ENCODE results near the gene ZDHHC17. TPM values are rescaled to one million over a fixed set of nuclear protein-coding genes. Genes with fewer than 3 reads are reported as not detected.
"Not testable (repeated sequence)": the region's sequence is repeated elsewhere in the genome, so short reads cannot be mapped to it uniquely, and the experiment has no call there.

The ZDHHC17 gene
- total and polyA plus RNA-seq, 4 donors: 3.4 to 91.2 (median 15.2) TPM

DNA sequence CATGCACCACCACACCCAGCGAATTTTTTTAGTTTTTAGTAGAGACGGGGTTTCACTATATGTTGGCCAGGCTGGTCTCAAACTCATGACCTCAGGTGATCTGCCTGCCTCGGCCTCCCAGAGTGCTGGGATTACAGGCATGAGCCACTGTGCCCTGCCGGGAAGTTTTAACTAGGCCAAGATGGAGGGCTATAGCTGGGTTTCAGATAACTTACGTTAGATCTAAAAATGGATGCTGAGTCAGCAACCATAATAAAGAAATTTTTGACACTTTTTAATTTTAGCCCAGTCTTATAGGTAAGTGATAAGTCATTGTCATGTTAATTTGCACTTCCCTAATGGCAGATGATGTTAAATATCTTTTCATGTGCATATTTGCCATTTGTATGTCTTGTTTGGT is 14.4 kb downstream of the ZDHHC17 start:
- no peaks in the 10 kb centered on the region for H3K4me1 ChIP-seq (ENCODE audit: control insufficient read depth in 4 of 4, insufficient read depth in 4 of 4, low read length in 3 of 4)
- H3K9ac ChIP-seq (ENCODE audit: low read depth in 1 of 2, low read length in 2 of 2): no peak overlapping the region
- 87% methylated on average over 5 of the region's 5 CpGs for WGBS
- no peaks in the 10 kb centered on the region for H3K27me3 ChIP-seq (ENCODE audit: control insufficient read depth in 4 of 4, insufficient read depth in 4 of 4, low read length in 3 of 4)
- H3K27ac ChIP-seq (ENCODE audit: low read depth in 1 of 2, low read length in 2 of 2): no peak overlapping the region
- no peak for DNase-seq (ENCODE audit: low spot score)
- TF ChIP-seq, protein P1, sequence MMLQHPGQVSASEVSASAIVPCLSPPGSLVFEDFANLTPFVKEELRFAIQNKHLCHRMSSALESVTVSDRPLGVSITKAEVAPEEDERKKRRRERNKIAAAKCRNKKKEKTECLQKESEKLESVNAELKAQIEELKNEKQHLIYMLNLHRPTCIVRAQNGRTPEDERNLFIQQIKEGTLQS (IDR thresholded peaks at IDR 0.05): no peak
- TF ChIP-seq YY1 (IDR thresholded peaks at IDR 0.05) (no peak), EGR1 (IDR thresholded peaks at IDR 0.05; ENCODE audit: low read depth in 2 of 2) (no peak), TAF1 (conservative IDR thresholded peaks at IDR 0.05) (no peak), NR2F2 (IDR thresholded peaks at IDR 0.05) (no peak), SP1 (IDR thresholded peaks at IDR 0.05) (no peak), HNF4A (conservative IDR thresholded peaks at IDR 0.05) (no peak), HNF4G (IDR thresholded peaks at IDR 0.05) (no peak), JUND (IDR thresholded peaks at IDR 0.05) (no peak), FOXA2 (IDR thresholded peaks at IDR 0.05) (no peak), FOXA1 (IDR thresholded peaks at IDR 0.05) (no peak), RXRA (IDR thresholded peaks at IDR 0.05) (no peak), RAD21 (IDR thresholded peaks at IDR 0.05) (no peak), GABPA (IDR thresholded peaks at IDR 0.05 in 1 of 2, conservative IDR thresholded peaks at IDR 0.05 in 1 of 2) (no peak)
- TF ChIP-seq, protein P2, sequence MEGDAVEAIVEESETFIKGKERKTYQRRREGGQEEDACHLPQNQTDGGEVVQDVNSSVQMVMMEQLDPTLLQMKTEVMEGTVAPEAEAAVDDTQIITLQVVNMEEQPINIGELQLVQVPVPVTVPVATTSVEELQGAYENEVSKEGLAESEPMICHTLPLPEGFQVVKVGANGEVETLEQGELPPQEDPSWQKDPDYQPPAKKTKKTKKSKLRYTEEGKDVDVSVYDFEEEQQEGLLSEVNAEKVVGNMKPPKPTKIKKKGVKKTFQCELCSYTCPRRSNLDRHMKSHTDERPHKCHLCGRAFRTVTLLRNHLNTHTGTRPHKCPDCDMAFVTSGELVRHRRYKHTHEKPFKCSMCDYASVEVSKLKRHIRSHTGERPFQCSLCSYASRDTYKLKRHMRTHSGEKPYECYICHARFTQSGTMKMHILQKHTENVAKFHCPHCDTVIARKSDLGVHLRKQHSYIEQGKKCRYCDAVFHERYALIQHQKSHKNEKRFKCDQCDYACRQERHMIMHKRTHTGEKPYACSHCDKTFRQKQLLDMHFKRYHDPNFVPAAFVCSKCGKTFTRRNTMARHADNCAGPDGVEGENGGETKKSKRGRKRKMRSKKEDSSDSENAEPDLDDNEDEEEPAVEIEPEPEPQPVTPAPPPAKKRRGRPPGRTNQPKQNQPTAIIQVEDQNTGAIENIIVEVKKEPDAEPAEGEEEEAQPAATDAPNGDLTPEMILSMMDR (IDR thresholded peaks at IDR 0.05; ENCODE audit: low read depth, low read length, missing input control): no peak
- TF ChIP-seq, protein P3, sequence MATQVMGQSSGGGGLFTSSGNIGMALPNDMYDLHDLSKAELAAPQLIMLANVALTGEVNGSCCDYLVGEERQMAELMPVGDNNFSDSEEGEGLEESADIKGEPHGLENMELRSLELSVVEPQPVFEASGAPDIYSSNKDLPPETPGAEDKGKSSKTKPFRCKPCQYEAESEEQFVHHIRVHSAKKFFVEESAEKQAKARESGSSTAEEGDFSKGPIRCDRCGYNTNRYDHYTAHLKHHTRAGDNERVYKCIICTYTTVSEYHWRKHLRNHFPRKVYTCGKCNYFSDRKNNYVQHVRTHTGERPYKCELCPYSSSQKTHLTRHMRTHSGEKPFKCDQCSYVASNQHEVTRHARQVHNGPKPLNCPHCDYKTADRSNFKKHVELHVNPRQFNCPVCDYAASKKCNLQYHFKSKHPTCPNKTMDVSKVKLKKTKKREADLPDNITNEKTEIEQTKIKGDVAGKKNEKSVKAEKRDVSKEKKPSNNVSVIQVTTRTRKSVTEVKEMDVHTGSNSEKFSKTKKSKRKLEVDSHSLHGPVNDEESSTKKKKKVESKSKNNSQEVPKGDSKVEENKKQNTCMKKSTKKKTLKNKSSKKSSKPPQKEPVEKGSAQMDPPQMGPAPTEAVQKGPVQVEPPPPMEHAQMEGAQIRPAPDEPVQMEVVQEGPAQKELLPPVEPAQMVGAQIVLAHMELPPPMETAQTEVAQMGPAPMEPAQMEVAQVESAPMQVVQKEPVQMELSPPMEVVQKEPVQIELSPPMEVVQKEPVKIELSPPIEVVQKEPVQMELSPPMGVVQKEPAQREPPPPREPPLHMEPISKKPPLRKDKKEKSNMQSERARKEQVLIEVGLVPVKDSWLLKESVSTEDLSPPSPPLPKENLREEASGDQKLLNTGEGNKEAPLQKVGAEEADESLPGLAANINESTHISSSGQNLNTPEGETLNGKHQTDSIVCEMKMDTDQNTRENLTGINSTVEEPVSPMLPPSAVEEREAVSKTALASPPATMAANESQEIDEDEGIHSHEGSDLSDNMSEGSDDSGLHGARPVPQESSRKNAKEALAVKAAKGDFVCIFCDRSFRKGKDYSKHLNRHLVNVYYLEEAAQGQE (IDR thresholded peaks at IDR 0.05): no peak
- TF ChIP-seq, protein P4, sequence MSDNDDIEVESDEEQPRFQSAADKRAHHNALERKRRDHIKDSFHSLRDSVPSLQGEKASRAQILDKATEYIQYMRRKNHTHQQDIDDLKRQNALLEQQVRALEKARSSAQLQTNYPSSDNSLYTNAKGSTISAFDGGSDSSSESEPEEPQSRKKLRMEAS (IDR thresholded peaks at IDR 0.05): no peak
- TF ChIP-seq, protein P5, sequence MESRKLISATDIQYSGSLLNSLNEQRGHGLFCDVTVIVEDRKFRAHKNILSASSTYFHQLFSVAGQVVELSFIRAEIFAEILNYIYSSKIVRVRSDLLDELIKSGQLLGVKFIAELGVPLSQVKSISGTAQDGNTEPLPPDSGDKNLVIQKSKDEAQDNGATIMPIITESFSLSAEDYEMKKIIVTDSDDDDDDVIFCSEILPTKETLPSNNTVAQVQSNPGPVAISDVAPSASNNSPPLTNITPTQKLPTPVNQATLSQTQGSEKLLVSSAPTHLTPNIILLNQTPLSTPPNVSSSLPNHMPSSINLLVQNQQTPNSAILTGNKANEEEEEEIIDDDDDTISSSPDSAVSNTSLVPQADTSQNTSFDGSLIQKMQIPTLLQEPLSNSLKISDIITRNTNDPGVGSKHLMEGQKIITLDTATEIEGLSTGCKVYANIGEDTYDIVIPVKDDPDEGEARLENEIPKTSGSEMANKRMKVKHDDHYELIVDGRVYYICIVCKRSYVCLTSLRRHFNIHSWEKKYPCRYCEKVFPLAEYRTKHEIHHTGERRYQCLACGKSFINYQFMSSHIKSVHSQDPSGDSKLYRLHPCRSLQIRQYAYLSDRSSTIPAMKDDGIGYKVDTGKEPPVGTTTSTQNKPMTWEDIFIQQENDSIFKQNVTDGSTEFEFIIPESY (IDR thresholded peaks at IDR 0.05): no peak
- no peak overlapping the region for H3K4me3 ChIP-seq (ENCODE audit: low read depth in 1 of 3, low read length in 3 of 3)
- H3K9me3 ChIP-seq (ENCODE audit: control insufficient read depth in 4 of 4, low read length in 3 of 4): no peaks in the 10 kb centered on the region
- no peaks in the 10 kb centered on the region for H3K36me3 ChIP-seq (ENCODE audit: control insufficient read depth in 4 of 4, insufficient read depth in 3 of 4, low read depth in 1 of 4, low read length in 3 of 4)

DNA sequence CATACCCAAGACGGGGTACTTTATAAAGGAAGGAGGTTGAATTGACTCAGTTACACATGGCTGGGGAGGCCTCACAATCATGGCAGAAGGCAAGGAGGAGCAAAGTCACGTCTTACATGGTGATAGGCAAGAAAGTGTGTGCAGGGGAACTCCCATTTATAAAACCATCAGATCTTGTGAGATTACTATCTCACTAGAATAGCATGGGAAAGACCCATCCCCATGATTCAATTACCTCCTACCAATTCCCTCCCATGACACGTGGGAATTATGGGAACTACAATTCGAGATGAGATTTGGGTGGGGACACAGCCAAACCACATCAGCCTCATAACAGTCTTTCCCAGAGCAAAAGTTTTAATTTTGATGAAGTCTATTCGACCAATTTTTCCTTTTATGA is 15.4 kb downstream of the ZDHHC17 start:
- H3K4me1 ChIP-seq (ENCODE audit: control insufficient read depth in 4 of 4, insufficient read depth in 4 of 4, low read length in 3 of 4); H3K9me3 ChIP-seq (ENCODE audit: control insufficient read depth in 4 of 4, low read length in 3 of 4); H3K27me3 ChIP-seq (ENCODE audit: control insufficient read depth in 4 of 4, insufficient read depth in 4 of 4, low read length in 3 of 4); H3K9ac ChIP-seq (ENCODE audit: low read depth in 1 of 2, low read length in 2 of 2); H3K36me3 ChIP-seq (ENCODE audit: control insufficient read depth in 4 of 4, insufficient read depth in 3 of 4, low read depth in 1 of 4, low read length in 3 of 4); DNase-seq (ENCODE audit: low spot score); H3K4me3 ChIP-seq (ENCODE audit: low read depth in 1 of 3, low read length in 3 of 3); H3K27ac ChIP-seq (ENCODE audit: low read depth in 1 of 2, low read length in 2 of 2): not testable (repeated sequence)
- 94% methylated on average over 5 of the region's 5 CpGs for WGBS

Measured in liver (tissue), 9 donors.